GM21381 (cell line): ENCODE results near the gene CFP.

ENCODE experiments used
- ATAC-seq: cut with Tn5 transposase; IDR thresholded peaks from one replicate; pipeline ENCODE4 v1.9.1; 2021; ENCODE audit warnings: mild to moderate bottlenecking, moderate library complexity; ENCODE audit not compliant: unreplicated experiment

The CFP gene

GRCh38 chrX:47576021-47576898, 53.5 kb downstream of the CFP start:
- no peak for ATAC-seq

GRCh38 chrX:47574547-47575301, 55.0 kb downstream of the CFP start:
- ATAC-seq = no peak

GRCh38 chrX:47574076-47574546, 55.6 kb downstream of the CFP start:
- no peak for ATAC-seq

- ATAC-seq = no peak
Observed at GRCh38 chrX:47573341-47574075, 56.2 kb downstream of the CFP start.
